Measurements from ENCODE around the gene CMTM1. TPM values are rescaled to one million over a fixed set of nuclear protein-coding genes. Genes with fewer than 3 reads are reported as not detected.

Gene CMTM1
- polyA plus RNA-seq, 1 donor (not counting 4 experiments of a cell fraction or from before 2014, with no cell fraction given), result 0.24 TPM

GRCh38 chr16:66599726-66600125 lies 33.5 kb downstream of the CMTM1 start:
- Histone ChIP-seq H3K27me3 (ENCODE audit: control insufficient read depth, extremely low read depth, insufficient read depth, low read length) (no peaks in the 10 kb centered on the region), H3K4me3 (ENCODE audit: control insufficient read depth in 2 of 3, extremely low read depth in 1 of 3, insufficient read depth in 2 of 3, low read depth in 1 of 3, low read length in 3 of 3) (no peak overlapping the region), H3K27ac (ENCODE audit: control insufficient read depth, insufficient read depth, low read length) (no peak overlapping the region), H4K20me1 (ENCODE audit: control insufficient read depth, extremely low read depth, insufficient read depth, low read length) (no peaks in the 10 kb centered on the region), H2AFZ (ENCODE audit: control insufficient read depth, low read length) (no peak overlapping the region), H3K36me3 (ENCODE audit: control insufficient read depth in 2 of 2, extremely low read depth in 1 of 2, insufficient read depth in 2 of 2, low read length in 2 of 2) (no peaks in the 10 kb centered on the region), H3K4me1 (ENCODE audit: control insufficient read depth, extremely low read depth, insufficient read depth, low read length) (peaks cover 4% of the 10 kb centered on the region), H3K9ac (ENCODE audit: control insufficient read depth, extremely low read depth, insufficient read depth, low read length) (no peak overlapping the region), H3K9me1 (ENCODE audit: control insufficient read depth, extremely low read depth, insufficient read depth, low read length) (no peaks in the 10 kb centered on the region), H3K79me2 (ENCODE audit: control insufficient read depth, insufficient read depth, low read length) (no peaks in the 10 kb centered on the region), H3K9me3 (ENCODE audit: control insufficient read depth, low read depth, low read length) (peaks cover 2% of the 10 kb centered on the region), H3K4me2 (ENCODE audit: control insufficient read depth, extremely low read depth, insufficient read depth, low read depth, low read length) (no peak overlapping the region)
- FAIRE-seq, result no peak
- dilution Hi-C loops (cut with MboI; ENCODE audit: extremely low pct_ligation_motif_present, low sequenced_read_pairs), result no loop called here
- TF ChIP-seq EZH2 (IDR thresholded peaks at IDR 0.05; ENCODE audit: low read length) (no peak), CTCF (optimal IDR thresholded peaks at IDR 0.05 in 1 of 3, IDR thresholded peaks at IDR 0.05 in 1 of 3, conservative IDR thresholded peaks at IDR 0.05 in 1 of 3; ENCODE audit: extremely low read depth in 1 of 3, insufficient read depth in 2 of 3, low read length in 3 of 3) (no peak)
- DNase-seq (ENCODE audit: low read depth, low spot score), result no peak

GRCh38 chr16:66600477-66600876 lies 34.2 kb downstream of the CMTM1 start:
- H3K4me2 ChIP-seq (ENCODE audit: control insufficient read depth, extremely low read depth, insufficient read depth, low read depth, low read length), result no peak overlapping the region
- no peak overlapping the region for H3K4me3 ChIP-seq (ENCODE audit: control insufficient read depth in 2 of 3, extremely low read depth in 1 of 3, insufficient read depth in 2 of 3, low read depth in 1 of 3, low read length in 3 of 3)
- dilution Hi-C loops (cut with MboI; ENCODE audit: extremely low pct_ligation_motif_present, low sequenced_read_pairs), result no loop called here
- H4K20me1 ChIP-seq (ENCODE audit: control insufficient read depth, extremely low read depth, insufficient read depth, low read length), result no peaks in the 10 kb centered on the region
- H3K9me3 ChIP-seq (ENCODE audit: control insufficient read depth, low read depth, low read length), result peaks cover 2% of the 10 kb centered on the region
- no peak overlapping the region for H3K27ac ChIP-seq (ENCODE audit: control insufficient read depth, insufficient read depth, low read length)
- no peaks in the 10 kb centered on the region for H3K27me3 ChIP-seq (ENCODE audit: control insufficient read depth, extremely low read depth, insufficient read depth, low read length)
- no peak overlapping the region for H3K9ac ChIP-seq (ENCODE audit: control insufficient read depth, extremely low read depth, insufficient read depth, low read length)
- no peaks in the 10 kb centered on the region for H3K79me2 ChIP-seq (ENCODE audit: control insufficient read depth, insufficient read depth, low read length)
- DNase-seq (ENCODE audit: low read depth, low spot score), result no peak
- H3K9me1 ChIP-seq (ENCODE audit: control insufficient read depth, extremely low read depth, insufficient read depth, low read length), result no peaks in the 10 kb centered on the region
- TF ChIP-seq CTCF (optimal IDR thresholded peaks at IDR 0.05 in 1 of 3, IDR thresholded peaks at IDR 0.05 in 1 of 3, conservative IDR thresholded peaks at IDR 0.05 in 1 of 3; ENCODE audit: extremely low read depth in 1 of 3, insufficient read depth in 2 of 3, low read length in 3 of 3), result no peak
- TF ChIP-seq EZH2 (IDR thresholded peaks at IDR 0.05; ENCODE audit: low read length), result no peak
- H3K4me1 ChIP-seq (ENCODE audit: control insufficient read depth, extremely low read depth, insufficient read depth, low read length), result peaks cover 4% of the 10 kb centered on the region
- no peak for FAIRE-seq
- H2AFZ ChIP-seq (ENCODE audit: control insufficient read depth, low read length), result no peak overlapping the region
- no peaks in the 10 kb centered on the region for H3K36me3 ChIP-seq (ENCODE audit: control insufficient read depth in 2 of 2, extremely low read depth in 1 of 2, insufficient read depth in 2 of 2, low read length in 2 of 2)
